Muscle layer of colon (tissue), 2 donors: ENCODE results near the gene CFAP157.

Source experiments
- H3K27ac ChIP-seq: one replicate; pipeline ENCODE4 v1.7.0; 2013; ENCODE audit warnings: low read depth, mild to moderate bottlenecking, low read length, moderate library complexity
- H3K27me3 ChIP-seq, 2 donors: one replicate each; pipeline ENCODE4 v1.7.0; 2013; ENCODE audit warnings: low read length in 2 of 2, mild to moderate bottlenecking in 2 of 2; ENCODE audit not compliant: insufficient read depth in 2 of 2, control insufficient read depth in 1 of 2
- H3K36me3 ChIP-seq: one replicate; pipeline ENCODE4 v1.7.0; 2013; ENCODE audit warnings: mild to moderate bottlenecking, low read length; ENCODE audit not compliant: insufficient read depth
- H3K4me1 ChIP-seq: one replicate; pipeline ENCODE4 v1.7.0; 2013; ENCODE audit warnings: mild to moderate bottlenecking, low read length; ENCODE audit not compliant: insufficient read depth
- H3K4me3 ChIP-seq, 2 donors: one replicate each; pipeline ENCODE4 v1.7.0; 2013; ENCODE audit warnings: low read length in 2 of 2, low read depth in 1 of 2, mild to moderate bottlenecking in 1 of 2, moderate library complexity in 1 of 2
- H3K9ac ChIP-seq: one replicate; pipeline ENCODE4 v1.7.0; 2013; ENCODE audit warnings: low read length
- H3K9me3 ChIP-seq: one replicate; pipeline ENCODE4 v1.7.0; 2013; ENCODE audit warnings: mild to moderate bottlenecking, low read length
- donor health status: abdominal sarcoma.
- donor health status: Adenocarcinoma of cecum.

CFAP157 gene

GRCh38 chr9:127694890-127695720 is 11.7 kb upstream of the CFAP157 start:
- H3K27me3 ChIP-seq = no peaks in the 10 kb centered on the region
- H3K9ac ChIP-seq = no peak overlapping the region
- no peaks in the 10 kb centered on the region for H3K9me3 ChIP-seq
- H3K36me3 ChIP-seq = peaks cover 7% of the 10 kb centered on the region
- peaks cover 8% of the 10 kb centered on the region for H3K4me1 ChIP-seq
- no peak overlapping the region for H3K27ac ChIP-seq
- H3K4me3 ChIP-seq = no peak overlapping the region

GRCh38 chr9:127697575-127697974 is 9.2 kb upstream of the CFAP157 start:
- H3K9ac ChIP-seq = no peak overlapping the region
- no peak overlapping the region for H3K4me3 ChIP-seq
- H3K27me3 ChIP-seq = no peaks in the 10 kb centered on the region
- H3K36me3 ChIP-seq = no peaks in the 10 kb centered on the region
- peaks cover 11% of the 10 kb centered on the region for H3K4me1 ChIP-seq
- no peaks in the 10 kb centered on the region for H3K9me3 ChIP-seq
- no peak overlapping the region for H3K27ac ChIP-seq

GRCh38 chr9:127698386-127698785 is 8.4 kb upstream of the CFAP157 start:
- H3K4me3 ChIP-seq = no peak overlapping the region
- no peaks in the 10 kb centered on the region for H3K36me3 ChIP-seq
- H3K27me3 ChIP-seq = no peaks in the 10 kb centered on the region
- H3K27ac ChIP-seq = no peak overlapping the region
- no peak overlapping the region for H3K9ac ChIP-seq
- H3K4me1 ChIP-seq = peaks cover 11% of the 10 kb centered on the region
- no peaks in the 10 kb centered on the region for H3K9me3 ChIP-seq

- Histone ChIP-seq H3K27me3 (no peaks in the 10 kb centered on the region), H3K4me1 (peaks cover 11% of the 10 kb centered on the region), H3K9ac (peak overlapping the region; percentile 9), H3K4me3 (peak overlapping the region; percentile 23 to 47), H3K36me3 (no peaks in the 10 kb centered on the region), H3K9me3 (no peaks in the 10 kb centered on the region), H3K27ac (peak overlapping the region; percentile 47)
These were observed 7.7 kb upstream of the CFAP157 start for GRCh38 chr9:127698985-127699670.

- no peak overlapping the region for H3K27ac ChIP-seq
- no peaks in the 10 kb centered on the region for H3K9me3 ChIP-seq
- no peaks in the 10 kb centered on the region for H3K27me3 ChIP-seq
- H3K4me1 ChIP-seq = peaks cover 11% of the 10 kb centered on the region
- no peak overlapping the region for H3K9ac ChIP-seq
- peak overlapping the region in 1 of 2 donors; percentile 47 for H3K4me3 ChIP-seq
- H3K36me3 ChIP-seq = no peaks in the 10 kb centered on the region
These were observed 6.6 kb upstream of the CFAP157 start for GRCh38 chr9:127700140-127700539.

- Histone ChIP-seq H3K9me3 (no peaks in the 10 kb centered on the region), H3K27me3 (no peaks in the 10 kb centered on the region), H3K27ac (no peak overlapping the region), H3K4me1 (peaks cover 11% of the 10 kb centered on the region), H3K36me3 (no peaks in the 10 kb centered on the region), H3K9ac (no peak overlapping the region), H3K4me3 (no peak overlapping the region)
These were observed 6.1 kb upstream of the CFAP157 start for GRCh38 chr9:127700594-127701255.

GRCh38 chr9:127703289-127703946 is 3.4 kb upstream of the CFAP157 start:
- peaks cover 0 to 4% of the 10 kb centered on the region in 2 donors for H3K27me3 ChIP-seq
- no peaks in the 10 kb centered on the region for H3K36me3 ChIP-seq
- H3K9me3 ChIP-seq = no peaks in the 10 kb centered on the region
- H3K4me3 ChIP-seq = no peak overlapping the region
- no peak overlapping the region for H3K9ac ChIP-seq
- peaks cover 11% of the 10 kb centered on the region for H3K4me1 ChIP-seq
- H3K27ac ChIP-seq = no peak overlapping the region

- no peaks in the 10 kb centered on the region for H3K4me1 ChIP-seq
- peaks cover 0 to 4% of the 10 kb centered on the region in 2 donors for H3K27me3 ChIP-seq
- H3K9me3 ChIP-seq = no peaks in the 10 kb centered on the region
- no peak overlapping the region for H3K9ac ChIP-seq
- no peaks in the 10 kb centered on the region for H3K36me3 ChIP-seq
- no peak overlapping the region for H3K27ac ChIP-seq
- no peak overlapping the region for H3K4me3 ChIP-seq
These were observed 1.0 kb upstream of the CFAP157 start for GRCh38 chr9:127705577-127706379.

GRCh38 chr9:127707766-127708165 is 978 bp downstream of the CFAP157 start:
- no peak overlapping the region for H3K27ac ChIP-seq
- no peaks in the 10 kb centered on the region for H3K9me3 ChIP-seq
- H3K36me3 ChIP-seq = no peaks in the 10 kb centered on the region
- H3K9ac ChIP-seq = no peak overlapping the region
- H3K4me3 ChIP-seq = no peak overlapping the region
- H3K27me3 ChIP-seq = peaks cover 0 to 4% of the 10 kb centered on the region in 2 donors
- no peaks in the 10 kb centered on the region for H3K4me1 ChIP-seq

- Histone ChIP-seq H3K9ac (no peak overlapping the region), H3K27ac (no peak overlapping the region)
These were observed 2.3 kb downstream of the CFAP157 start for GRCh38 chr9:127708952-127709587.

More at GRCh38 chr9:127708952-127709587, 2.3 kb downstream of the CFAP157 start:
- no peak overlapping the region for H3K4me3 ChIP-seq
- no peaks in the 10 kb centered on the region for H3K36me3 ChIP-seq
- no peaks in the 10 kb centered on the region for H3K9me3 ChIP-seq
- peaks cover under 1% of the 10 kb centered on the region for H3K4me1 ChIP-seq
- peaks cover 0 to 4% of the 10 kb centered on the region in 2 donors for H3K27me3 ChIP-seq
